ENCODE measurements around the gene TTC9.

Gene TTC9

GRCh38 chr14:70641548-70642302 is at the start of gene TTC9:
TSS of gene TTC9 (plus strand) at chr14:70641916. CDS start at chr14:70642130, 214 bp downstream.
- peak; percentile 5 for DNase-seq
- in situ Hi-C loops (cut with HindIII; ENCODE audit: low pct_ligation_motif_present, low pct_unique_long_range_greater_than_20kb, low sequenced_read_pairs) = no loop called here

DNA sequence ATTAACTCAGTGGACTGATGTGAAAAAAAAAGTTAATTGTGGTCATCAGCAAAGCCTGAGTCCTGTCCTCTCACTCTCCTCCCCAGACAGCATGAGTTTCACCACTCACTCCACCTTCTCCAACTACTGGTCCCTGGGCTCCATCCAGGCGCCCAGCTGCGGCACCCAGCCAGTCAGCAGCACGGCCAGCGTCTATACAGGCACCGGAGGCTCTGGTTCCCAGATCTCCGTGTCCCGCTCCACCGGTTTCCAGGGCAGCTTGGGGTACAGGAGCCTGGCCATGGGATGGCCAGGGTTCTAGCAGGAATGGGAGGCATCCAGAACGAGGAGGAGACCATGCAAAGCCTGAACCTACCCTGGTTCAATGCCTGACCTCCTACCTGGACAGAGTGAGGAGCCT is 47.3 kb upstream of the TTC9 start:
- in situ Hi-C loops (cut with HindIII; ENCODE audit: low pct_ligation_motif_present, low pct_unique_long_range_greater_than_20kb, low sequenced_read_pairs) = no loop called here

DNA sequence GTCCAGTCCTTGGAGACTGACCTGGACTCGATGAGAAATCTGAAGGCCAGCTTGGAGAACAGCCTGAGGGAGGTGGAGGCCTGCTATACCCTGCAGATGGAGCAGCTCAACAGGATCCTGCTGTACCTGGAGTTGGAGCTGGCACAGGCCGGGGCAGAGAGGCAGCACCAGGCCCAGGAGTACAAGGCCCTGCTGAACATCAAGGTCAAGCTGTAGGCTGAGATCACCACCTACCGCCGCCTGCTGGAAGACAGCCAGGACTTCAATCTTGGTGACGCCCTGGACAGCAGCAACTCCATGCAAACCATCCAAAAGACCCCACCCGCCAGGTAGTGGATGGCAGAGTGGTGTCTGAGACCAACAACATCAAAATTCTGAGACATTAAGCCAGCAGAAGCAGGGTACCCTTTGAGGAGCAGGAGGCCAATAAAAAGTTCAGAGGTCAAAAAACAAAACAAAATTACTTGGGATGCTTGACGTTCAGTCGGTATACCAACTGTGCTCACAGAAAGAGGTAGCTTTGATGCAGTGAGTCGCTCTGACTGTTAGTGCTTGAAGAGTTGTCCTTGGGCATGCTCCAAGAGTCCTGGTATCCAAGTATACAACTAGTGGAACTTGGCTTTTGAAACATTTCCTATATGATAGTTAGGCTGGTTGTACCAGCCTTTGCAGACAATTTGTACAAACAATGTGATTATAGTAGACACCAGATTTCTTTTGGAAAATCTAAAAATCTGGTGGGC is 46.1 kb upstream of the TTC9 start:
- in situ Hi-C loops (cut with HindIII; ENCODE audit: low pct_ligation_motif_present, low pct_unique_long_range_greater_than_20kb, low sequenced_read_pairs) = no loop called here
- no peak for DNase-seq

More for the DNA sequence above, 47.3 kb upstream of the TTC9 start:
- no peak for DNase-seq

- in situ Hi-C loops (cut with HindIII; ENCODE audit: low pct_ligation_motif_present, low pct_unique_long_range_greater_than_20kb, low sequenced_read_pairs) = no loop called here
- no peak for DNase-seq
These were observed 44.0 kb upstream of the TTC9 start for GRCh38 chr14:70597731-70598130.

DNA sequence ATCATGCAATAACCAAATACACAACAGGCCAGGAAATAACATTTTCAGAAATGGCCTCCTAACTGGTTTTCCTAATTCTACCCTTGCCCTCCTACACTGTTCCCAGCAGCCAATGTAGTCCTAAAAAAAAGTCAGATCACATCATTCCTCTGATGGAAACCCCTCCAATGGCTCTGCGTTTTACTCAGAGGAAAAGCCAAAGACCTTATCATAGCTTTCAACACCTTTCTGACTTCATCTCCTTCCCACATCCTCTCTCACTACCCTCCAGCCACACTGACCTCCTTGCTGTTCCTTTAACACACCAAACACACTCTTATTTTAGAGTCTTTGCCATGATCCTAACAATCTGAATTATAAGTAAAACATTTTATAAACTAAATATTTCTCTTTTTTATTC is 42.4 kb upstream of the TTC9 start:
- in situ Hi-C loops (cut with HindIII; ENCODE audit: low pct_ligation_motif_present, low pct_unique_long_range_greater_than_20kb, low sequenced_read_pairs) = no loop called here
- no peak for DNase-seq

DNA sequence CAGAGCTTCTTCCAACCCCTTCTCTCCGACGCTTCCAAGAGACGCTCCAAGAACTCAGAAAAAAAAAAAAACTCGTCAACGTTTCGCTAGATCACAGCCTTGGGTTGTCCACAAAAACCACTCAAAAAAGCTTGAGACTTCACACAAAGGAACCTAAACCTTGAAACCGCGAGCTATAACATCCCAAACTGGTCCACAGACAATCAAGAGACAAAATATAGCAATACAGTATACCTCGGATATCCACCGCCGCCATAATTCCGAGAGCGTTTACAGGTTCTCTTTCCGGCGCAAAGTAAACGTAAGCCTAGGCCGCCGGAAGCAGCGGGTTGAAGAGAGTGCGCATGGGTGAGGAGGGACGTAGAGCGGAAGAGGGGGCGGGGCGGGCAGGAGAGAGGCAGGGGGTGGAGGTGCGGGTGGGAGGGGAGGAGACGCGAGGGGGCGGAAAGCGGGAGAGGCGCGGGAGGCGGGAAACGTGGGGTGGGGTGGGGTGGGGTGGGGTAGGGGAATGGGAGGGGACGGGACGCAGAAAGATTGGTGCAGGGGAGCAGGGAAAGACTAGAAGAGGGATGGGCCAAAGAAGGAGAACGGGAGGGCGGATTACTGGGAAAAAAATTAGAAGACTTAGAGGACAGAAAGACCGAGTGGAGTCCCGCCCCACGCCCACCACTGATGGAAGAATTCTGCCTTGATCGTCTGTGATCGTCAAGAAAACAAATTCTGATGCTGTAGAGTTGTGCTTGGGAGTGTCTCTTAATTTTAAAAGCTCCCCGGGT is 41.1 kb upstream of the TTC9 start, which contains the start of gene MED6:
TSS of gene MED6 (minus strand) at position 274 of the 776 bp plus-strand sequence. CDS start at position 256, 18 bp downstream.
- DNase-seq = peak; percentile 92
- in situ Hi-C loops (cut with HindIII; ENCODE audit: low pct_ligation_motif_present, low pct_unique_long_range_greater_than_20kb, low sequenced_read_pairs) = no loop called here

- DNase-seq = peak; percentile 42
- in situ Hi-C loops (cut with HindIII; ENCODE audit: low pct_ligation_motif_present, low pct_unique_long_range_greater_than_20kb, low sequenced_read_pairs) = no loop called here
These were observed 40.6 kb upstream of the TTC9 start for GRCh38 chr14:70601162-70601561.

GRCh38 chr14:70602254-70602653 is 39.5 kb upstream of the TTC9 start:
- in situ Hi-C loops (cut with HindIII; ENCODE audit: low pct_ligation_motif_present, low pct_unique_long_range_greater_than_20kb, low sequenced_read_pairs) = no loop called here

DNA sequence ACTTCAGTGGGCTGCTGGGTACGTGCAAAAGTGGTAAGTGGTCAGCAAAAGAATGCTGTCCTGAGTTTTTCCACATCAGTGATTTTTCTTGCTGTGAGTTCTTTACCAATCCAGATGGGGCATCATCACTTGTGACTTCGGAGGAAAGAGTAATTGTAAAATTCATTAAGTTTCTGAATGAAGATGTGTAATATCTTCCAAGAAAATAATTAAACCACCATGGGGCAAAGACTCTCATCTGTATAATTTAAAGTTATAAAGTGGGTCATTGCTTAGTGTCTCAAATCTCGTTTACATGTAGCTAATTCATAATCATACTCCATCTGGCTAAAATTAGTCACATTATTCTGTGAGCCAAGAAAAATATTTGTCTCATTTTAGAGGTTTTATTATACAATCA is 30.5 kb upstream of the TTC9 start:
- DNase-seq = no peak
- in situ Hi-C loops (cut with HindIII; ENCODE audit: low pct_ligation_motif_present, low pct_unique_long_range_greater_than_20kb, low sequenced_read_pairs) = no loop called here

More at GRCh38 chr14:70602254-70602653, 39.5 kb upstream of the TTC9 start:
- DNase-seq = no peak

- in situ Hi-C loops (cut with HindIII; ENCODE audit: low pct_ligation_motif_present, low pct_unique_long_range_greater_than_20kb, low sequenced_read_pairs) = no loop called here
- no peak for DNase-seq
These were observed 25.1 kb upstream of the TTC9 start for GRCh38 chr14:70616646-70617045.

DNA sequence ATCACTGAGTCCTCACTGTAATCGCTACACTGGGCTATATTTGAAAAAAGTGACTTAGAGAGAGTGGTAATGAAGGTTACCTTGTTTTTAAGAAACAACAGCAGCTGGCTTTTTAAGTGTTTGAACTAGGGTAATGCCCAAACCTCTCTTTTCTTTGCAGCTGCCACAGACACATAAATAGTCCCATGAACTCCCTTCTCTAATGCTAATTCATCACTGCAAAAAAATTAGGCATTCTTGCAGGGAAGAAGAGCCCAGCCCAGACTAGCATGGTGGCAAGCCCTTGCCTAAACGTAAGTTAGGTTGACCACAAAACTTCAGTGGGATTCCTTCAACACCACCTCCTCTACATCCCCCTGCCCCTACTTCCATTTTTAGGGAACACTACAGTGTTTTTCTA is 23.4 kb upstream of the TTC9 start:
- no peak for DNase-seq
- in situ Hi-C loops (cut with HindIII; ENCODE audit: low pct_ligation_motif_present, low pct_unique_long_range_greater_than_20kb, low sequenced_read_pairs) = no loop called here

DNA sequence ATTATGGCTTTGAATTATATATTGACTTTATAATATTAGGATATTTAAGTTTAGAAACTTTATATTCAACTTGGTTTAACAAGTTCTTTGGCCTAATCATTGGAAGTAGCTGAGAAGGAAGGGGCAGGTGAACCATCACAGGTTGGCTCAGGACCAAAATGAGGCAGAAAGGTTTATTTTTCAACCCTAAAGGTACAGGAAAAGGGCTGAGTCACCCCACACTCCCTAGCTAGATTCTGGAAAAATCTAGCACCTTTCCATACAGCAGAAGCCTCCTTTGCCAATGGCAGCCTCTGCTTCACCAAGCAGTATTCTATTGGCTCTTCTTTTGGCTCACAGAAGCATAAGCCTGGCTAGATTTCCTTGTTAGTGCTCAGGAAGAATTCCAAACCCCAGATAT is 22.0 kb upstream of the TTC9 start:
- in situ Hi-C loops (cut with HindIII; ENCODE audit: low pct_ligation_motif_present, low pct_unique_long_range_greater_than_20kb, low sequenced_read_pairs) = no loop called here

GRCh38 chr14:70622111-70622712 is 19.5 kb upstream of the TTC9 start:
- in situ Hi-C loops (cut with HindIII; ENCODE audit: low pct_ligation_motif_present, low pct_unique_long_range_greater_than_20kb, low sequenced_read_pairs) = no loop called here

More for the DNA sequence above, 22.0 kb upstream of the TTC9 start:
- no peak for DNase-seq

GRCh38 chr14:70624972-70625371 is 16.7 kb upstream of the TTC9 start:
- DNase-seq = no peak
- in situ Hi-C loops (cut with HindIII; ENCODE audit: low pct_ligation_motif_present, low pct_unique_long_range_greater_than_20kb, low sequenced_read_pairs) = no loop called here

More at GRCh38 chr14:70622111-70622712, 19.5 kb upstream of the TTC9 start:
- DNase-seq = peak; percentile 56

DNA sequence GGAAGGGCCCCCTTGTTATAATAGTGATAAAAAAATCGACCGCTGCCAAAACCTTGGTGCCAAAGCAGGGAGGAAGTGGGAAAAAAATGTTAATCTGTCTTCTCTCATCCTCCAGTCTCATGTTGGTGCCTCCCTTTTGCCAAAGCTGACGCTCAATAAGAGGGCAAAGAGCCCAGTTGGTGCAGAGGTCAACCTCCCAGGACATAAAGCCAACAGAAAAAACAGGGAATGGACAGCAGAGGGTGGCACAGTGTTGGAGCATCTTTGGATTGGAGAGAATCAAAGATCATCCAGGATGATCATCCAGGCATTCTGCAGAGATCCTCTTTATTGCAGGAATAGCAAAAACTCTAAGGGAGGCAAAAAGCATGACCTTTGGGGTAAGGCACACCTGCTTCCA is 9.8 kb upstream of the TTC9 start:
- DNase-seq = no peak
- in situ Hi-C loops (cut with HindIII; ENCODE audit: low pct_ligation_motif_present, low pct_unique_long_range_greater_than_20kb, low sequenced_read_pairs) = no loop called here

GRCh38 chr14:70635971-70636595 is 5.6 kb upstream of the TTC9 start:
- in situ Hi-C loops (cut with HindIII; ENCODE audit: low pct_ligation_motif_present, low pct_unique_long_range_greater_than_20kb, low sequenced_read_pairs) = no loop called here
- DNase-seq = no peak

DNA sequence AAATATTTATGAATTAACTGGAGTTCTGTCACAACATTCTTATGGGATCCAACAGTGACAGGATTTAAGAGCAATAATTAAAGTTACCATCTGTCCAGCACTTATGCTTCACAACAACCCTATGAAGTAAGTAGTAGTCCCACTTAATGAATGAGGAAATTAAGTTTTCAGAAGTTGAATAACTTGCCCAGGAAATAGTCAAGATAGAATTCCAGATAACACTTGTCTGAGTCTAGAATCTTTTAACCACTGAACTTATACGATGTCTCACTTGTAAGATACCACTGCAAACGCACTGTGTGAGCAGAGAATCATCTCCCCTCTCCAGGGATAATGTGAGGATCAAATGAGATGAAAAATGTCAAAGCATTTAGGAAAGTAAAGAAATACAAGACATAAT is 3.3 kb upstream of the TTC9 start:
- DNase-seq = no peak
- in situ Hi-C loops (cut with HindIII; ENCODE audit: low pct_ligation_motif_present, low pct_unique_long_range_greater_than_20kb, low sequenced_read_pairs) = no loop called here

DNA sequence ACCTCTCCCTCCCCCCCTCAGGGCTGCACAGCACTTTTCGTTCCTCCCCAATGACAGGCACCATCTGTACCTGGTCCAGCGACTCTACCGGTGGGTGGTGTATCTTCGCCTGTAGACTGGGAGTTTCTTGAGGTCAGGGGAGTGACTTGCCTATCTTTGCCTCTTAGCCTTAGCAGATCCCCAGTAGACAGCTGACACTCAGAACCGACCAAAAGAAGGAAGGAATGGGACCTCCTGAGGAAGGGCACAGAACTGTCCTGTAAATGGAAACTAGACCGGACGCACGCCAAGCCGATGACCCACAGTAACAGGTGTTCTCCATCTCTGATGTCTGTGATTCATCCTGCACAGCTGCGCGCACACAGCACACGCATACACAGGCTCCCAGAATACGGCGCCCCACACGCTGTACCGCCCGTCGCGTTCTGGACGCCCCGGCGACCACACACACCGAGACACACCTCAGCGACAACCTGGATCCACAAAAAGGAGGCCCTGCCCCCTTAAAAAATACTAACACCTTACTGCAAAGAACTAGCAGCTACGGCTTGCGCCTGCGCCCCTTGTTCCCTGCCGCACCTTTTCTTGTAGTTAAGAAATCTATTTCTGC is 673 bp upstream of the TTC9 start:
- peak; percentile 33 for DNase-seq
- in situ Hi-C loops (cut with HindIII; ENCODE audit: low pct_ligation_motif_present, low pct_unique_long_range_greater_than_20kb, low sequenced_read_pairs) = no loop called here

Data from ACHN (cell line).